HFFc6 (cell line): ENCODE data around the gene RMI2. TPM values are rescaled to one million over a fixed set of nuclear protein-coding genes. Genes with fewer than 3 reads are reported as not detected.

ENCODE experiments used
- DNase-seq: peaks from one replicate; pipeline ENCODE4 v3.0.0-alpha.2; 2018
- H3K27ac Mint-ChIP-seq: 2 replicates; pipeline ENCODE4 v1.8.0; 2020; ENCODE audit warnings: mild to moderate bottlenecking, mixed read lengths
- H3K27me3 Mint-ChIP-seq: 2 replicates; pipeline ENCODE4 v1.8.0; 2021; ENCODE audit warnings: mild to moderate bottlenecking, moderate library complexity, mixed read lengths; ENCODE audit not compliant: insufficient read depth
- H3K36me3 Mint-ChIP-seq: 2 replicates; pipeline ENCODE4 v1.8.0; 2021; ENCODE audit warnings: low read depth, mixed read lengths
- H3K4me1 Mint-ChIP-seq: 2 replicates; pipeline ENCODE4 v1.8.0; 2020; ENCODE audit warnings: low read depth, mixed read lengths
- H3K4me3 Mint-ChIP-seq: 2 replicates; pipeline ENCODE4 v1.8.0; 2020; ENCODE audit warnings: mild to moderate bottlenecking, moderate library complexity, mixed read lengths
- H3K9me3 Mint-ChIP-seq: 2 replicates; pipeline ENCODE4 v1.8.0; 2020; ENCODE audit warnings: mild to moderate bottlenecking, mixed read lengths
- CTCF ChIP-seq: fragments of 200-600 bp; sonication (generic); IDR thresholded peaks from 2 replicates; pipeline ENCODE4 v1.5.0; 2021; ENCODE audit warnings: antibody characterized with exemption, mild to moderate bottlenecking
- total RNA-seq, 6 experiments: library from RNA; stranded (reverse); fragmentation: NEBNext Ultra II Directional; extraction: Animal tissue kit (Norgen Biotek cat#: 25700); gene quantifications; 2 replicates in 1 of 6; 3 replicates in 5 of 6; pipeline ENCODE4 v1.2.3, GENCODE V29; 2021

RMI2 gene
- total RNA-seq, 6 experiments from 2014 or later, result 7.3 to 16.2 (median 14.2) TPM

- Mint-ChIP-seq H3K9me3 (no peaks in the 10 kb centered on the region), H3K4me1 (peaks cover 9% of the 10 kb centered on the region; the same call in 1 of the 2 replicates), H3K27ac (no peak overlapping the region), H3K27me3 (peaks cover 3% of the 10 kb centered on the region), H3K4me3 (no peak overlapping the region), H3K36me3 (no peaks in the 10 kb centered on the region)
- DNase-seq, result no peak
- no peak for TF ChIP-seq CTCF
Measured at GRCh38 chr16:11302977-11303376, 42.3 kb upstream of the RMI2 start.

- Mint-ChIP-seq H3K9me3 (no peaks in the 10 kb centered on the region), H3K4me1 (peaks cover 9% of the 10 kb centered on the region; the same call in 1 of the 2 replicates), H3K4me3 (no peak overlapping the region), H3K27ac (no peak overlapping the region), H3K27me3 (peaks cover 3% of the 10 kb centered on the region), H3K36me3 (no peaks in the 10 kb centered on the region)
- TF ChIP-seq CTCF, result no peak
- DNase-seq, result no peak
Measured at GRCh38 chr16:11303405-11304138, 41.7 kb upstream of the RMI2 start.

GRCh38 chr16:11306381-11306780 lies 38.9 kb upstream of the RMI2 start:
- Mint-ChIP-seq H3K27ac (no peak overlapping the region), H3K4me1 (peaks cover 9% of the 10 kb centered on the region; the same call in 1 of the 2 replicates), H3K9me3 (no peaks in the 10 kb centered on the region), H3K27me3 (peaks cover 2% of the 10 kb centered on the region; the same call in 1 of the 2 replicates), H3K4me3 (no peak overlapping the region), H3K36me3 (no peaks in the 10 kb centered on the region)
- TF ChIP-seq CTCF, result no peak
- DNase-seq, result no peak

- Mint-ChIP-seq H3K4me1 (peaks cover 14% of the 10 kb centered on the region), H3K36me3 (no peaks in the 10 kb centered on the region), H3K9me3 (no peaks in the 10 kb centered on the region), H3K27me3 (peaks cover 2% of the 10 kb centered on the region; the same call in 1 of the 2 replicates), H3K27ac (no peak overlapping the region), H3K4me3 (no peak overlapping the region)
- no peak for TF ChIP-seq CTCF
- DNase-seq, result no peak
Measured at GRCh38 chr16:11306997-11307638, 38.1 kb upstream of the RMI2 start.

GRCh38 chr16:11307639-11308492 lies 37.4 kb upstream of the RMI2 start:
- Mint-ChIP-seq H3K9me3 (no peaks in the 10 kb centered on the region), H3K36me3 (no peaks in the 10 kb centered on the region), H3K4me1 (peaks cover 20% of the 10 kb centered on the region), H3K27ac (no peak overlapping the region), H3K4me3 (no peak overlapping the region), H3K27me3 (peaks cover 2% of the 10 kb centered on the region; the same call in 1 of the 2 replicates)
- DNase-seq, result no peak
- TF ChIP-seq CTCF, result no peak
